Vagina (tissue), 2 donors: Measurements from ENCODE around the gene QRFP. TPM values are rescaled to one million over a fixed set of nuclear protein-coding genes. Genes with fewer than 3 reads are reported as not detected.

Experiments
- DNase-seq, 2 donors: peaks; one replicate each; pipeline ENCODE4 v3.0.0-alpha.2; 2017; ENCODE audit errors: extremely low spot score in 2 of 2
- H3K27ac ChIP-seq: fragments of 200-600 bp; sonication (generic); one replicate; pipeline ENCODE4 v1.5.1; 2019
- H3K27me3 ChIP-seq: fragments of 200-600 bp; sonication (generic); one replicate; pipeline ENCODE4 v1.5.1; 2019
- H3K36me3 ChIP-seq, 2 donors: fragments of 200-600 bp; sonication (generic); one replicate each; pipeline ENCODE4 v1.5.1; 2017 to 2019
- H3K4me1 ChIP-seq: fragments of 200-600 bp; sonication (generic); one replicate; pipeline ENCODE4 v1.5.1; 2019
- H3K4me3 ChIP-seq, 2 donors: fragments of 200-600 bp; sonication (generic); 1 replicate in 1 of 2; 2 replicates in 1 of 2; pipeline ENCODE4 v1.5.1; 2016 to 2019
- H3K9me3 ChIP-seq: fragments of 200-600 bp; sonication (generic); one replicate; pipeline ENCODE4 v1.5.1; 2019
- POLR2A ChIP-seq, 2 donors: fragments of 450-650 bp; IDR thresholded peaks; one replicate each; pipeline ENCODE4 v1.6.1; 2017; ENCODE audit warnings: antibody characterized with exemption in 2 of 2, mild to moderate bottlenecking in 2 of 2, moderate library complexity in 2 of 2
- POLR2AphosphoS5 ChIP-seq, 2 donors: sonication (generic); formaldehyde crosslinking; IDR thresholded peaks; one replicate each; pipeline ENCODE4 v1.9.0; 2017; ENCODE audit warnings: antibody characterized with exemption in 2 of 2, mild to moderate bottlenecking in 2 of 2, low read depth in 1 of 2; ENCODE audit not compliant: insufficient read depth in 1 of 2
- intact Hi-C: fragments of 100-400 bp; cut with DNase I; formaldehyde crosslinking; loops from one replicate; pipeline ENCODE4 v1.15.1; 2023
- total RNA-seq: library from RNA; depleted of rRNA; stranded (reverse); fragments of >200 nt; gene quantifications from one replicate; pipeline ENCODE4 v1.2.3, GENCODE V29; 2016
- TF ChIP-seq, protein P1 (sequence below), 3 experiments: fragments of 450-650 bp in 2 of 3; fragments of 200-600 bp in 1 of 3; sonication (generic) in 1 of 3; IDR thresholded peaks; one replicate each; pipeline ENCODE4 v1.5.1; 2017 to 2019; ENCODE audit warnings: antibody characterized with exemption in 3 of 3, mild to moderate bottlenecking in 2 of 3, moderate library complexity in 2 of 3

The QRFP gene
- total RNA-seq, 1 donor from 2014 or later: not detected

DNA sequence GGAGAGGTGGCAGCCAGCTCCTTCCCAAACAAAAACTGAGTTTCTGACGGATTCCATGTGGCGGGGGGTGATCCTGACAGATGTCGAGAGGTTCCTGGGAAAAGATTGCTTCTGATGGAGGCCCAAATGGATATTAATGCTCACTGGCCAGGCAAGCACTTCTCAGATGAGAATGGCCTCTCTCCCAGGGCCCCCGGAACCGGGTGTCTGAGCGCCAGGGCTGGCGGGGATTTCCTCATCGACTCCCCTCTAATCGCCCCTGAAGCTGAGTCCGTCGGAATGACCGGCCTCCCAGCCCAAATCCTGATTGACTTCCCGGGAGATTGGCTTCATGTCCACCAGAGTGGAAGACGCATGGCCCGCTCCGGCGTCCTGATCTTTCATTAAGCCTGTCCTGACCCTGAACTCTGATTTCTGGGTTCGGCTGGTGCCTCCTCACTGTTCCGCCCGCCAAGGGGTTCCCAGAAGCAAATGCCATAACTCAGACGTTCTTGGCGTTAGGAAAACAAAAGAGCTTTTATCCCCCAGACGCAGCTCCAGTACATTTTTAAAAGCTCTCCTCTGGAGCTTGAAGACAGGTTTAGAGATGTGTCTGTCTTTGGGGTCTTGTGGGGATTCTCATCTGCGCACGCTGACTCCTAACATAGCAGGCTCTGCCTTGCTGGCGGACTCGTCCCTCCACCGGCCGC is 24.8 kb upstream of the QRFP start:
- intact Hi-C loops: no loop called here
- H3K4me3 ChIP-seq: no peak overlapping the region
- TF ChIP-seq, protein P1, sequence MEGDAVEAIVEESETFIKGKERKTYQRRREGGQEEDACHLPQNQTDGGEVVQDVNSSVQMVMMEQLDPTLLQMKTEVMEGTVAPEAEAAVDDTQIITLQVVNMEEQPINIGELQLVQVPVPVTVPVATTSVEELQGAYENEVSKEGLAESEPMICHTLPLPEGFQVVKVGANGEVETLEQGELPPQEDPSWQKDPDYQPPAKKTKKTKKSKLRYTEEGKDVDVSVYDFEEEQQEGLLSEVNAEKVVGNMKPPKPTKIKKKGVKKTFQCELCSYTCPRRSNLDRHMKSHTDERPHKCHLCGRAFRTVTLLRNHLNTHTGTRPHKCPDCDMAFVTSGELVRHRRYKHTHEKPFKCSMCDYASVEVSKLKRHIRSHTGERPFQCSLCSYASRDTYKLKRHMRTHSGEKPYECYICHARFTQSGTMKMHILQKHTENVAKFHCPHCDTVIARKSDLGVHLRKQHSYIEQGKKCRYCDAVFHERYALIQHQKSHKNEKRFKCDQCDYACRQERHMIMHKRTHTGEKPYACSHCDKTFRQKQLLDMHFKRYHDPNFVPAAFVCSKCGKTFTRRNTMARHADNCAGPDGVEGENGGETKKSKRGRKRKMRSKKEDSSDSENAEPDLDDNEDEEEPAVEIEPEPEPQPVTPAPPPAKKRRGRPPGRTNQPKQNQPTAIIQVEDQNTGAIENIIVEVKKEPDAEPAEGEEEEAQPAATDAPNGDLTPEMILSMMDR (IDR thresholded peaks at IDR 0.05): no peak
- TF ChIP-seq POLR2A (IDR thresholded peaks at IDR 0.05) (no peak), POLR2AphosphoS5 (IDR thresholded peaks at IDR 0.05; ENCODE audit: insufficient read depth in 1 of 2, low read depth in 1 of 2) (no peak)
- H3K36me3 ChIP-seq: no peaks in the 10 kb centered on the region
- H3K9me3 ChIP-seq: no peaks in the 10 kb centered on the region
- no peaks in the 10 kb centered on the region for H3K27me3 ChIP-seq
- no peak overlapping the region for H3K27ac ChIP-seq
- DNase-seq: no peak
- H3K4me1 ChIP-seq: no peaks in the 10 kb centered on the region

DNA sequence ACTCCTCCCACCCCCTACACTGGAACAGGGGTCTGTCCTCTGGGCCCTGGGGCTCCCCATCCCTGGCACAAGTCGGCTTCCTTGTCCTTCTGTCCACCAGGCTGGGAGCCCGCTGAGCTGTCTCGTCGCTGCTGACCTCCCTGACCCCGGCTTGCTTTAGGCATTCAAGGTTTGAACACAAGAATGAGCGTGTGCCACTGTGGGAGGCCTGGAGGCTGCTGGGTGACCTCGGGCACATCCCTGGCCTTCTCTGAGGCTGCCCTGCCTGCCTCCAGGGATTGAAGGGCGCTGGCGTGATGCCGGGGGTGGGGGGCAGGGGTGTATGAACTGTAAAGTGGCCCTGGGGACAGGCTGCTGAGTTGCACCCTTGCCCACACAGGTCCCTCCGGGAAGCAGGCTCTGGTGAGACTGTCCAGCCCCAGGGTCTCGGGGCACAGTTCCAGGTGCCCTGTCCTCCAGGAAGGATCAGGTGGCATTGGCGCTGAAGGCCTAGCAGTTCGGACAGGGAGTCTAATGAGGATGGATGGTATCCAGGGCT is 24.2 kb upstream of the QRFP start:
- H3K9me3 ChIP-seq: no peaks in the 10 kb centered on the region
- H3K27me3 ChIP-seq: no peaks in the 10 kb centered on the region
- intact Hi-C loops: no loop called here
- no peak for TF ChIP-seq POLR2A (IDR thresholded peaks at IDR 0.05)
- no peak for TF ChIP-seq POLR2AphosphoS5 (IDR thresholded peaks at IDR 0.05; ENCODE audit: insufficient read depth in 1 of 2, low read depth in 1 of 2)
- TF ChIP-seq, protein P1 (IDR thresholded peaks at IDR 0.05): no peak
- H3K4me1 ChIP-seq: no peaks in the 10 kb centered on the region
- no peak for DNase-seq
- H3K36me3 ChIP-seq: no peaks in the 10 kb centered on the region
- H3K27ac ChIP-seq: no peak overlapping the region
- no peak overlapping the region for H3K4me3 ChIP-seq

DNA sequence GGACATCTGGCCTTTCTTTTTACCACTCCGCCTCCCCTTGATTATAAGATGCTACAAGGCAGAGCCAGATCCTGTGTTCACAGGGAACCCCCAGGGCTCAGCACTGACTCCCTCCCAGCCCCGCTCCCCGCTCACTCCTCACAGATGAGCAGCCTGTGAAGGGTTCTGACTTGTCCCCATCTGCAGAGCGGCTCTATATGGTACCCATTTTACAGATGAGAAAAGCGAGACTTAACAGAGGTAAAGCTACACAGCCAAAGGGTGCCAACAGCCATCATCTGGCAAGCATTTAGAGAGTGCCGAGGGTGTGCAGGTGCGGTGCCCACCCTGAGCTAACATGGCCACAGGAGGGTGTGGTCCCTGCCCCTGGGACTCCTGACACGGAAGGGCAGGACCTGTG is 23.6 kb upstream of the QRFP start:
- intact Hi-C loops: no loop called here
- Histone ChIP-seq H3K27ac (no peak overlapping the region), H3K27me3 (no peaks in the 10 kb centered on the region), H3K4me3 (no peak overlapping the region), H3K4me1 (no peaks in the 10 kb centered on the region), H3K36me3 (no peaks in the 10 kb centered on the region), H3K9me3 (no peaks in the 10 kb centered on the region)
- TF ChIP-seq POLR2AphosphoS5 (IDR thresholded peaks at IDR 0.05; ENCODE audit: insufficient read depth in 1 of 2, low read depth in 1 of 2) (no peak), POLR2A (IDR thresholded peaks at IDR 0.05) (no peak)
- TF ChIP-seq, protein P1 (IDR thresholded peaks at IDR 0.05): no peak
- no peak for DNase-seq

DNA sequence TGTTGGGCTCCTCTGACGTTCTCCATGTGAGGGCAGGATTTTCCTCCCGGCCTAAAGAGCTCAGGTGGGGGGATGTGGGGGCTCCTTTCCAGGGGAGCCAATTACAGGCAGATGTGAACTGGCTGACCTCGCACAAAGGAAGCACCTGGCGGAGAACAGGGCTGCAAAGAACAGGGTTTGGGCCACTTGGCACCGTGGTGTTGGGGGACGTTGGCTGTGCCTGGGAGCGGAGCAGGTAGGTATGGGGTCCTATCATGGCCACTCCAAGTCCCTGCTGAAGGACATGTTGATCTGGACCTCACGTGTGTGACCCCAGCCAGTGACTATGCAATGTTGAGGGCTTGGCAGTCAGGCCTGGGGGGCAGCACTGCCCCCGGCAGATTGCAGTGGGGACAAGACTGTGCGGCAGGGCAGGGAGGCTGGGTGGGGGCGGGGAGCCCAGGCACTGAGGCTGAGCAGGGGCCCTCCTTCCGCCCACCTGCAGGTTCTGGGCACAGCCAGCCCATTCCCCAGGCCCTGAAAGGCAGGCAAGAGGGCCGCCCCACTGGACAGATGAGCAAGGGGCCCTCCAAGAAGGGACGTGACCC is 23.0 kb upstream of the QRFP start:
- intact Hi-C loops: no loop called here
- no peaks in the 10 kb centered on the region for H3K27me3 ChIP-seq
- TF ChIP-seq POLR2A (IDR thresholded peaks at IDR 0.05) (no peak), POLR2AphosphoS5 (IDR thresholded peaks at IDR 0.05; ENCODE audit: insufficient read depth in 1 of 2, low read depth in 1 of 2) (no peak)
- TF ChIP-seq, protein P1 (IDR thresholded peaks at IDR 0.05): no peak

More for the DNA sequence above, 23.0 kb upstream of the QRFP start:
- no peak for DNase-seq
- Histone ChIP-seq H3K4me3 (no peak overlapping the region), H3K36me3 (no peaks in the 10 kb centered on the region), H3K9me3 (no peaks in the 10 kb centered on the region), H3K27ac (no peak overlapping the region), H3K4me1 (no peaks in the 10 kb centered on the region)
